PC-9 (cell line): ENCODE data around the gene GALNT9.

ENCODE experiments used
- CTCF ChIP-seq: fragments of 200-600 bp; sonication (generic); conservative IDR thresholded peaks from 2 replicates; pipeline ENCODE4 v1.6.1; 2017; ENCODE audit warnings: mixed run types, antibody characterized with exemption, mild to moderate bottlenecking, moderate library complexity
- EZH2 ChIP-seq: fragments of 200-600 bp; sonication (generic); IDR thresholded peaks from 2 replicates; pipeline ENCODE4 v1.8.0; 2017; ENCODE audit warnings: antibody characterized with exemption, low read depth

DNA sequence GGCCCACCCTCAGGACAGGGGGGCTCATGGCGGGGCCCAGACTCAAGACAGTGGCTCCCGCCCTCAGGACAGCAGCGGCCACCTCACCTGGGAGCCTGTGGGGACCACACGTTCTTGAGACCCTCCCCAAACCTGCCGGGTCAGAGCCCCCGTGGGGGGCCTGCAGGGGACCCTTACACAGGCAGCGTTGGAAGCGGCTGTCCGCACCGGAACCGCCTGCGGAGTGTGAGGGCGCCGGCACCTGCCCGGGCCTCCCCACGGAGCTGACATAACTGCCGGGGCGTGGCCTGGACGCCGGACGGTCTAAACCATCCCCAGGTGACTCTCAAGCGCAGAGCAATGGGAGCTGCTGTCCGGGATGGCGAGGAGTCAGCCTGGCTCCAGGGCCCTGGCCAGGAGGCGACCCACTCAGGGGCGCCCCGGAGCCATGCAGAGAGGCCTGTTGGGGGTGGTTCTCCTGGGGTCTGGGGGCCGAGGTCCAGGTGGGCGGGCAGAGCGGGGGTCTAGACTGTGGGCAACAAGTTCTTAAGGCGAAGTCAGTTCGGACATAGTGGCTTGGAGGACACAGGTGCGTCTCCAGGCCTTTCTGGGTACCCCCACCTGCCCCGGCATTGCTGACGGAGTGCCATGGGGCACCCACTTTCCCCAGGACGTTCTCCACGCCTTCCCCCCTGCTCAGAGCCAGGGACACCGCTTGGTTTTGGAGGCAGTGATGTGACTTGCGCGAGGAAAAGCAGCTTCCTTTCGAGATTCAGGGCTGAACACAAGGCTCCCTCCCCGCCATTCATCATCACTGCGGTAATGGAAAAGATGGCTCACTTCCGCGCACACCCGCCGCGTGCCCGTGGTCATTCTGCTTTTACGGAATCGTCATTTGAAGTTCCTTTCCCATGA is 23.2 kb downstream of the GALNT9 start:
- no peak for TF ChIP-seq CTCF
- TF ChIP-seq EZH2, result no peak
